NCI-H510A (cell line): Measurements from ENCODE around the gene EDIL3.
A peak's percentile ranks its signal among the peaks of the same experiment; 100 is the strongest.
"Not testable (repeated sequence)": the region's sequence is repeated elsewhere in the genome, so short reads cannot be mapped to it uniquely, and the experiment has no call there.

ENCODE experiments used
- DNase-seq: peaks from one replicate; lab custom pipeline; 2025; lab: John Stamatoyannopoulos, UW

Gene EDIL3

DNA sequence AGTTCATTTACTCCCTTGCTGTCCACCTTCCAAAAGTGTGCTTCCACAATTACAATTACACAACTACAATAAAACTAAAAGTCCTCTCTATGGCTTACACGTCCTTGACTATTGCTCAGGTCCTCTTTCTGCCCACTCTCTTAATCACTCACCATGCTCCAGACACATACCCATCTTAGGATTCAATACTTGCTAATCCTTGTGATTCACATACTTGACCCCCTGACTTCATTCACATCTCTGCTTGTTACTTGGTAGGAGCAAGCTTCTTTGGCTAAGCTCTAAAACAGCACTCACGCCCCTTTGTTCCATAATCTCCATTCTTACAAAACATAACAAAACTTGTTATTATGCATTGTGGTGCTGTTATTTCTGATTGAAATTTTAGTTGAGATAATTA, 215.8 kb downstream of the EDIL3 start:
- no peak for DNase-seq

GRCh38 chr5:84163671-84164070, 221.0 kb downstream of the EDIL3 start:
- DNase-seq = no peak

DNA sequence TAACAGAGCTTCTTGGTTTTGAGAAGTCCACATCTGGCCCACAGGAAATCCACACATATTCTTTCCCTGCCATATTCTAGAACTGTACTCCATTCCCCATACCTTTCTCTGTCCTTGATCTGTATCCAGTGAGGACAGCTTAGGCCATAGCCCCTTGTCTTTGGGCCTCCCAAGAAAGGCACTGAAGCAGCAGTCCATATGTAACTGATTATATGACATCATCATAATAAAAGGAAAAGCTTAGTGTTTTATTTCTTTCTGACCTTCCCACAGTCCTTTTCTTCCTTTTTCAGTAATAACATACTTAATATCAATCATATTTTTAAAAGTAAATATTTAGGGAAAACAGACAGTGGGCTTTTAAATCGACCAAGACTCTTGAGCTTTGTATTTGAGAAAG, 222.0 kb downstream of the EDIL3 start:
- DNase-seq = no peak

DNA sequence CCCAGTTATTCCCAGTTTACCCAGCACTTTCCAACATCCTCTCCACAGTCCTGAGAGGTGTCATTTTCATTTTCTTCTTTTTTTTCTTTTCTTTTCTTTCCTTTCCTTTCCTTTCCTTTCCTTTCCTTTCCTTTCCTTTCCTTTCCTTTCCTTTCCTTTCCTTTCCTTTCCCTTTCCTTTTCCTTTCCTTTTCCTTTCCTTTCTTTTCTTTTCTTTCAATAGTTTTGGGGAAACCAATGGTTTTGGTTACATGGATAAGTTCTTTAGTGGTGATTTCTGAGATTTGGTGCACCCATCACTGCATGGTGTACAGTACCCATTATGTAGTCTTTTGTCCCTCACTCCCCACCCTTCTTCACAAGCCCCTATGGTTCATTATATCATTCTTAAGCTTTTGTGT, 224.0 kb downstream of the EDIL3 start:
- not testable (repeated sequence) for DNase-seq

DNA sequence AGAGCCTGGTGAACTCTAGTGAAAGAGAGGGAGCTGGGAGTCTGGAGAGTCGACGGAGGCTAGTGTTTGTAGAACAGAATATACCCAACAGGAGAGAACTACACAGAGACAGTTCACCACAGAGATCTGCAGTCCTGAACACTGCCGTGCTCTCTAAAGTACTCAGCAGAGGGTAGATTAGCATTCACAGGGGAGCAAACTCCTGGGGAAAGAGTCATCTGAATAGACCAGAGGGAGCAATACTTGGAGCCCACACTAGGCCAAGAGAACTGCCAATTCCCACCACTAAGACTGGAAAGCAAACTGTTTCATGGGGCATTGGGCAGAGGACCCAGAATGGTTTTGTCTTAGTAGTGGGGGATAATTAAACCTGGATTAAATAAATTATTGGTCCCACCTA, 235.6 kb downstream of the EDIL3 start:
- DNase-seq = no peak

- DNase-seq = no peak
Measured at GRCh38 chr5:84148651-84149050, 236.0 kb downstream of the EDIL3 start.

GRCh38 chr5:84137541-84137940, 247.1 kb downstream of the EDIL3 start:
- DNase-seq = no peak

DNA sequence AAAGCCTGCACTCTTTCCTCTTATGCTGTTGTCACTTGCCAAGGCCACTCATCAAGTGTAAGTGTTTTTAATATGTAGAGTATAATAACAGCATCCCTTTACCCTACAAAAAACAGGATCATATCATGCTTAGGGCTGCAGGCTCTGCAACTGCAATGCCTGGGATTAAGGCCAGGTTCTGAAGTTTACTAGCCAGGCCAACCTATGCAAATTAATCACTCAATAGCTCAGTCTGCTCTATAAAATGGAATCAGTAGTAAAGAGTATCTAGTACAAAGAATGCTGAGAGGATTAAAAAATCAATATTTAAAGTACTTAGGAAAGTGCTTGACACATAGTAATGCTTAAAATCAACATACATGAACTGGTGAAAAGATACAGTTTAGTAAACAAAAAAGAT, 253.3 kb downstream of the EDIL3 start:
- DNase-seq = no peak

GRCh38 chr5:84130006-84130580, 254.6 kb downstream of the EDIL3 start:
- no peak for DNase-seq

DNA sequence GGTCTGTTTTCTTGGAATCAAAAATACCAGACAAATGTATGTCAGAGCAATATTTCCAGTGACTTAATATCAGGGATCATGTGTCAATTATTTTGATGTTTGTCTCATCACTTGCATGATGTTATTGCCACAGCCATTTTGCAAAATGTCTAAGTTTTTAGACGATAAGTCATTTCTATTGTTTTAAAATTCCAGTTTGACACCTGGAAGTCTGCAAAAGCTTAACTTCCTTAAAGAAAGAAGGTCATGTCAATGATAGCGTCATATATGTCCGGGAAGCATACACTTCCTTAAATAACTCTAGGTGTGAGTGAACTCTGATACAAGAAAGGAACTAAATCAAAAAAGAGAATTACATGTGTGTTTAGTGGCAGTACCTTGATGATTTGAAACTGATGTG, 259.5 kb downstream of the EDIL3 start:
- no peak for DNase-seq

- no peak for DNase-seq
Measured at GRCh38 chr5:84119252-84119651, 265.4 kb downstream of the EDIL3 start.

GRCh38 chr5:84118551-84118950, 266.1 kb downstream of the EDIL3 start:
- no peak for DNase-seq

DNA sequence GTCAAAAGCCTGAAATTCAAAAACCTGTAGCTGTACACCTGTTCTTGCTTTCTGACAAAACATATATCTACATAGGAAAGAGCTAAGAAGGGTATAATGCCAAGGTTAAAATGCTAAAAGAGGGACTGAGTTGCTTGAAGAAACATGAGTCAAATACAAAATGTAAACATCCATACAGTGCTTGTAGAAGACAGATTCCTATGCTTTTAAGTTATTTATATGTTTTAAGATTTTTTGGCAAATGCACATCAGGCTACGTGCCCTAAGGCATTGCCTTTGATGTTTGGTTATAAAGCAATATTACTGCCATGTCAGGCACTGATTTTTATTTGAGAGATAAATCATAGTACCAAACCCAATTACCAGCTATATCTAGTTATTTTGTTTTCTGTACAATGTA, 269.0 kb downstream of the EDIL3 start:
- DNase-seq = no peak

- DNase-seq = peak; percentile 60
Measured at GRCh38 chr5:84113246-84114105, 271.2 kb downstream of the EDIL3 start.

DNA sequence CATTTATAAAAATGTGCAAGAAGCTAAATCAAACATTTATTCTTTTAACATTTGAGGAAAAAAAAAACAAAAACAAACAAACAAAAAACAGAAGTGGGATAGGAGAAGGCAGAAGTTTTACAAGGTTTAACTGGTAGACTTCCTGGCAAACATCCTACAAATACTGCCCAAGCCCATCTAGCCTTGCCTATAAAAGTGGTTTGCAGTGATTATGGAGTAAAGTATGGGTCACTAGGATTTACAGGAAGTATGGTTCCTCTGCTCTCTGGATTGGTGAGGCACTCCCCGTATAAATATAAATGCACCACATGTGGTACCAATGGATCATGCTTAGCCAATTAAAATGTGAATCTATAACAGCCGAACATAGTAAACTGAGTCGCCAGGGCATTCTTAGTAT, 291.9 kb downstream of the EDIL3 start:
- DNase-seq = no peak

DNA sequence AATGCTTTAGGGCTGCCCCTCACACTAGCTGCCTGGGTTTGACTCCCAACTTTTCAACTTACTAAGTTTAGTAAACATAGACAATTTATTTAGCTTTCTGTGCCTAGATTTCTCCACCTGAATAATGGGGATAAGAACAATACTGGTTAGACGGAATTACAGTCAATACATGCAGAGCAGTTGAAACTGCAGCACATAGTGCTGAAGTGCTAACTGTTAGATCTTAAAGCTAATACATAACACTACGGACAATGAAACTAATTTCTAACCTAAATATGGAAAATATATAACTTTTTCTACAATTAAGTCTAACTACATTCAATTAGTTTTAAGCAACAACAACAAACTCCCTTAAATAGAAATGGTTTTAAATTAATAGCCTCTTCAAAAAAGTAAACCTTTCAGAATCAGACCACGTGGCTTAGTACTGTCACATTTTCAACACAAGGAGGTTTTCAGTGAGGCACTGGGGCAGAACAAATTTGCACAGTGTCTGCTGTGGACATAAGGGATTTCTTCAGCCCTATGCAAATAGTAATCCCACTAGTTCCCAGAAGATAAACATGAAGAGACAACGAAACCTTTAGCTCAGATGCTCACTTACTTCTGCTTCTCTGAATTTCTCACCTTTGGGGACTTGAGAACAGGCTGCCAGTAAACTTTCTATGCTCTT, 293.4 kb downstream of the EDIL3 start:
- no peak for DNase-seq

- no peak for DNase-seq
Measured at GRCh38 chr5:84088996-84089395, 295.7 kb downstream of the EDIL3 start.

DNA sequence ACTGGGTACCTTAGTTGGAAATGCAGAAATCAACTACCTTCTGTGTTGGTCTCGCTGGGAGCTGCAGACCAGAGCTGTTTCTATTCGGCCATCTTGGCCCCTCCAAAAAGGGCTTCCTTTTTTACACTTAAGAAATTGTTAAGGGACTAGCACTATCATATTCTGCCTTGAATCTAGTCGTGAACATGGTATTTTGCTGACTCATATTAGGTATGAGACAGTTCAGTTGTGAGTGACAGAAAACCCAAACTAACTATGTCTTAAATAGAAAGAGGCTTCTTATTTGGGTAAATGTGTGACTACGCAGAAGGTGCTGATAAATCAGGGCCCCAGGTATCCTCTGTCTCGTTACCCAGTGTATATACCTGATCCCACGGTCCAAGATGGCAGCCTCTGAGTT, 298.2 kb downstream of the EDIL3 start:
- DNase-seq = no peak

DNA sequence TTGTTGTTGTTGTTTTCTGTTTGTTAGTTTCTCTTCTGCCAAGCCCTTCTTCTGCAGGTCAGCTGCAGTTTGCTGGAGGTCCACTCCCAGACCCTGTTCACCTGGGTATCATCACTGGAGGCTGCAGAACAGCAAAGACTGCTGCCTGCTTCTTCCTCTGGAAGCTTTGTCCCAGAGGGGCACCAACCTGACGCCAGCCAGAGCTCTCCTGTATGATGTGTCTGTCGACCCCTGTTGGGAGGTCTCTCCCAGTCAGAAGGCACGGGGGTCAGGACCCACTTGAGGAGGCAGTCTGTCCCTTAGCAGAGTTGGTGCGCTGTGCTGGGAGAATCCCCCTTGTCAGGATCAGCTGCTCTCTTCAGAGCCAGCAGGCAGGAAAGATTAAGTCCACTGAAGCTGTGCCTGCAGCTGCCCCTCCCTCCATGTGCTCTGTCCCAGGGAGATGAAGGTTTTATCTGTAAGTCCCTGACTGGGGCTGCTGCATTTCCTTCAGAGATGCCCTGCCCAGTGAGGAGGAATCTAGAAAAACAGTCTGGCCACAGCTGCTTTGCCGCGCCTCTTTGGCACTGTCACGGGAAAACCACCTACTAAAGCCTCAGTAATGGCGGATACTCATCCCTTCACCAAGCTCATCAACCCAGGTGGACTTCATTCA, 299.2 kb downstream of the EDIL3 start:
- no peak for DNase-seq

DNA sequence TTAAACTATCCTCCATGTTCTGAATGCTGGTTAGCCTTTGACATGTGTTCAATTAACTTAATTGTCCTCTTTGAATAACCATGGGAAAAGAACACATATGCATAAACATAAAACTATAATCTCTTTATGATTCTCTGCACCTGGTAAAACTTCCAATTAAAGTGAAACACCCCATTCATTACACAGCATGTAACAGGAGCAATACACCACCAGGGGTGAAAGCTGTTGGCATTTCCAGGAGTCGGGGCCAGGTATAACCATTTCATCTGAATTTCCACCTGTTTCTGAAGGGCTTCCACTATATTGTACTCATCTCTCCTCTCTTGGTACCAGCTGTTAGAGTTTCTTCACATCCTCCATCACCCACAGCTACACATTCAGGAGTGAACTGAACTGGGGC, 303.8 kb downstream of the EDIL3 start:
- DNase-seq = no peak

DNA sequence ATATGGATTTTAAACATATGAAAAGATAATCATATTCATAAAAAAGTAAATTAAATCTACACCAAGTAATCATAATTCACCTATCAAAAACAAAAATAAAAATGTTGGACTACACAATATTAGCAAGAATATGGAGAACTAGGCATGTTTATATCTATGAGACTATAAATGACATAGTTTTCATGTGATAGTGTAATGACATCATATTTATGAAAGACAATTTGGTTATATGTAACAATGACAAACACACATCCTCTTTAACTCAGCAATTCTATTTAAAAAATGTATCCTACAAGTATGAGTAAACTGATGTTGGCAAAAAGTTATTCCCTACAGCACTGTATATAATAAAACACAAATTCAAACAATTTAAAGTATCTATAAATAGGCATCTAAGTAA, 312.3 kb downstream of the EDIL3 start:
- DNase-seq = no peak

GRCh38 chr5:84069608-84070179, 315.0 kb downstream of the EDIL3 start:
- DNase-seq = no peak
